Measurements from ENCODE around the gene RASA1.
A peak's percentile ranks its signal among the peaks of the same experiment; 100 is the strongest.

Gene RASA1

DNA sequence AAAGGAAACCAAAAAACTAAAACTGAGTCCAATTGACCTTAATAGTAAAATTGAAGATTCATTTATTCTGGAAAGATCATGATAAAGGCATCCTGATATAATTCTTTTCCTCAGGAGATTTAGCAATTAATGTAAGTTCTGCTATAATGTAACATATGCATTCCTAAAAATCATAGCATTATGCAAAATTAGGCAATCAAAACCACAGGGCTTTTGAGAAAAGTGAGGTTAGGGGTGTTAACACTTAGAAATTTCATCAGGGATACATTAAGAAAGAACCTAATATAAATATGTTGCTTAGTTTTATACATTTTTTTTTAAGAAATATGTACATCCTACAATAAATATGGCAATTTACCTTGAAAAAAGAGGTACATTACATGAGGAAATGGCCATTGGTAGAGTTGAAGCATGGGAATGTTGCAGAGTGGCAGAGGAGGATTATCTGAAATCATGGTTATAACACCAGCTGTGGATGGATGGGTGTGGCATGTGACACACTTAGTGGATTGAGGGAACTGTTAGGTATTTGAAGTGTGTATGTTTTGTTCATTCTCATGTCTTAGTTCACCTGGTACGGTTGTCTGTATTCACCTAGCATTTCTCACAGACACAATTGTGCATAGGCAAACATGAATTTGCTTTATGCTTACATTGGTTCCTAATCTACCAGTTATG is 94.0 kb downstream of the RASA1 start:
- FAIRE-seq, result no peak

DNA sequence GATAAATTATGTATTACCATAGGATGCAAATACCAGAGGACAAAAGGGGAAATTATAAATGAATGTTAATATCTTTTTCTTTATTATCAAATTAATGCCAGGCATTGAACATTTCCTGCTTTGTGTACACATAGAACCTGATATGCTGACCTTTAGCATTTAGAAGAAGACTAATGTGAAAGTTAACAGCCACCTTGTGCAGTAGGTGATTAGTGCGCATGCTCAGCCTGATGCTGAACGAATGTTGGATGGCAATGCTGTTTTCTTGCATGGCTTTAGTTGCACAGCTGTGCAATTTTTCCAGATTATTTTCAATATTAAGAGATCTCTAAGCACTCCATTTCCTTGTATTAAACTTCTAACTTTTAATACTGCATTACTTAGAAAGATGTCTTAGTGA is 99.6 kb downstream of the RASA1 start:
- no peak for FAIRE-seq

DNA sequence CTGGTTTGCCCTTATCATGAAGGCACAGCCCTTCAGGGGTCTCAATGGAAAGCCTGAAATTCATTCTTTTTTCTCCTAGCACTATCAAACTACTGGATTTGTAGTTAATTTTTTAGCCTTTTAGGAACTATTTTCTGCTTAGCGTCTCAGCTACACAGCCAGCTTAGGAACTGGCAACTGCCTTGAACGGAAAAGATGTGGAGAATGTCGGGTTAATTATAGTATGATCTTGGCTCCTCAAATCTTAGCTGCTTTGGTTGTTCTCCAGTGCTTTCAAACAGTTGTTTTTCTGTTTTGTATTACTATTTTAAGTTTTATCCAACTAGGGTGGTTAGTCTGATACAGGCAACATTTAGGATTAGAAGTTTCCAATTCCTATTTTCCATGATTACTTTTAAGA is 100.9 kb downstream of the RASA1 start:
- FAIRE-seq, result no peak

DNA sequence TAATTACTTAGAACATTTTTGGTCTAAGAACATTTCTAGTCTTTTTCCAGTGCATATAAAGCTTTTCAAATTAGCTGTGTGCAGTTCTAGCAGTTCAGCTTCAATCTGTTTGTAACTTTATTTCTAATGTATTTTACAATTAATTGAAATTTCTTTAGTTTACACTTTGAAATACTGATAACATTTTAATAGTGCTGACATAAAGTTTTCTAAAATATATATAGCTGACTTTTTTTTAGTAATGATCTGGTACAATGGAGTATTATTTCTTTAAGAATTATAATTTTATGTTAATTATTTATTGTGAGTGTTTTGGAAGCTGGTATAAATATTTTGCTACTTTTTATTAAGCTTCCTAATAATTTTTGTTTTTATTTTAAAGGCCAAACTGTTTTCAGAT is 101.7 kb downstream of the RASA1 start:
- peak; percentile 45 for FAIRE-seq

DNA sequence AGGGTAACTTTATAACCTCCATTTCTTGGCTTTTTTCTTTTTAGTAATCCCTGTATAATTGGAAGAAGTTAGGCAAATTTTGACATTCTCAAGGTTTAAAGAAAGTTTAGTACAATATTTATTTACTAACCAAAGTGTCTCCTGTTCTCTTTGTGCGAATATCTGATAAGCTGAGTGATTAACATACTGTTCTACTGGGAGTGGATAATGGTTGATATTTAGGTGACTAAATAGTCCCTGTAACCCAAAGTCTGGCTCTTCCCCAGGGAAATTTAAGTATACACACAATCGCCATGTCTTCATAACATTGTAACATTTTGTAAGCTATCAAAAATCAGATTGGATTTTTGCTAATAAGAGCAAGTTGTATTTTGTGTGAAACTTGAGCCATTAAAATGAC is 105.0 kb downstream of the RASA1 start:
- no peak for FAIRE-seq

DNA sequence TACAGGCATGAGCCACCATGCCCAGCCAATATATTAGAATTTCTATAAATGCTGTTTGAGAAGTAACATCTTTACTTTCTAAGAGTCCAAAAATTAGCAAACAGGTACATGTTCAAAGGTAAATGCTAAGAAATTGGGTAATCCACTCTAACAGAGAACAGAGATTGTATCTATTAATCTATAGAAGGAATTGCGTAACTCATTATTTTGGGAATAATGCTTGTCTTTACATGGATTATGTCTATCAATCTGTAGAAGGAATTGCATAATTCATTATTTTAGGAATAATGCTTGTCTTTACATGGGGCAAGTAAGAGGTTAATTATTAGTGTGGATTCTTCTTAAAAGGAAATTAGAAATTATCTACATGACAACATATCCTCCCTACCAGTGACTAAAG is 114.5 kb downstream of the RASA1 start:
- no peak for FAIRE-seq

DNA sequence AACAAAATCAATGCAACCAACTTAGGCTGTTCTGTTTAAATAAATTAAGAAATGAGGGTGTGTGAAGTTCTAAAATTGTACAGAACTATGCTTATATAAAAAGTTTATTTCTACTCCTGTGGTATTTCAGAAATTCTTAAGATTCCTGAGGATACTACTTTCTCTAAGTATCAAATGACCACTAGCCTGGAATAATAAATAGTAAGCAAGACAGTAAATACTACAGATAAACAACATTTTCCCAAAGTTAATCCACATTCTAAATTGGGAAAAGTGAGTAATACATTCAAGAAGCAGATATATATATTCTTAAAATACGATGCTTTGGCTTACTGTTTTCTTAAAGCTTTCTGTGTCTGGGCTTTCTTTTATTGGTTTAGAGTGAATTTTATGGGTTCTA is 115.5 kb downstream of the RASA1 start:
- FAIRE-seq, result no peak

DNA sequence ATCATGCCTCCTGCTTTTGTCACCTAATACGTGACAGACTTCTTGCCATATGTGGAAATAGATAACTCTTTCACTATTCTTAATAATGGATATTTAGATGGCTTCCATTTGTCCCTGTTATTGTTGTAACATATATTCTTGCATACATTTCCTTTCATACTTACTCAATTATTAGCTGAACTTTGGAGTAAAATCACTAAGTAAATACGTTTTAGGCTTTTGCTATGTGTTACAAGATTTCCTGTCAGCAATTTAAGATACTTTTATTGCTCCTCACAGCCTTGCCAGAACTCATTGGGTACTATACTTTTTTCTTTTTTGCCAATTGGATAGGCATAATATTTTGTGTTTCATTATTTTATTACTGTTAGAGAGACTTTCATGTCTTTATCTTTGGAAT is 118.1 kb downstream of the RASA1 start:
- no peak for FAIRE-seq

DNA sequence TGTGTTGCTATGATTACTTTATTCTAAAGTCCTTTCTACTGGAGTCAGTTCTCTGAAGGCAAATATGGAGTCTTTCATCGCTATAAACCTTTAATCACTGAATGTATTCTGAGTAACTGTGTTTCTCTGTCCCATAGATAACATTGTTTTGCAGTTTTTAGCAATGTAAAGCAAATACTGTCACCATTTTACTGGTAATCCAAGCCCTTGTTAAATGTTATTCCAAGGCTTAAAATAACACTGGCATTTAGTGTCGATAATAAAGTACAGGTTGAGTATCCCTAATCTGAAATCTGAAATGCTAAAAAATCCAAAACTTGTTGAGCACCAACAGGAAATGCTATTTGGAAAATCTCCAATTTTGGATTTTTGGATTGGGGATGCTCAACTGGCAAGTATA is 120.4 kb downstream of the RASA1 start:
- no peak for FAIRE-seq

DNA sequence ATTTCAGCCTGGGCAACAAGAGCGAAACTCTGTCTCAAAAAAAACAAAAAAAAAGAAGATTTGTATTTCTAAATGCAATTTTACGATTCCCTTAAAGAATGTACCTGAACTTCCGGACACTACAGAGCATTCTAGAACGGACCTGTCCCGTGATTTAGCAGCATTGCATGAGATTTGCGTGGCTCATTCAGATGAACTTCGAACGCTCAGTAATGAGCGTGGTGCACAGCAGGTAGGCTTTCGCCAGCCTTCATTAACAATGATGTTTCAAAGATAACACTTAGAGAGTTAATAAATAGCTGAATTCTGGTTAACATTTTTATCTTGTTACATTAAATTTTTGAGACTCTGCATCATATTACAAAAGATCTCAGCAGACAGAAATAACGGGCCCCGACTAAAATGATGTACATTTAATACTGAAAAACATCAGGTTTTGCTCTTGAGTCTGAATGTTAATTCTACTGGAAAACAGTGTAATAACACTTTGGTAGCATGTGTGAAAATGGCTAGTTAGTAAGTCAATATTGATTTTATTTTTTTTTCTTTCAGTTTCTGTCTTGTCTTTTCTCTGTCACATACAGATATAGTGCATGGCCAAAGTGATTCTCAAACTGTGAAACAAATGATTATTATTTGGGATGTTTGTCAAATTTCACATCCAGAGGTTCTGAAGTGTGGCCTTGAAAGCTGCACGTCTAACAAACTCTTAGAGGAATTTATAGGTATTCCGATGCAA is 121.8 kb downstream of the RASA1 start:
- FAIRE-seq, result no peak

DNA sequence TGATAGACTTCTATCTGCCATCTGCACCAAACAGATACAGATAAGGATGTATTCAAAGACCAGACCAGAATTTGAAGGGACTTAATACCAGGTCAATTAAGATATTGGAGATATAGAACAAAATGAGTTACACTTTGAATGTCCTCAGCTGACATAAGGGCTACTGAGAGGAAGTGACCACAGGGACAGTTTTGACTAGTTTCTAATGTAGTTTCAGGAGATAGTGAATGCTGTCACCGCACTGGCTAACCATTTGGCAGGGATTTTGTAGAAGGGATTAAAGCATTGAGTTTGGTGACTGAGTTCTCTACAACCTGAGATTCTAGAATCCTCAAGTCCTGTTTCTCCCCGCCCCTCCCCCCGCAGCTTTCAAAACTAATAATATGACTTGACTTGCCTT is 122.4 kb downstream of the RASA1 start:
- FAIRE-seq, result no peak

DNA sequence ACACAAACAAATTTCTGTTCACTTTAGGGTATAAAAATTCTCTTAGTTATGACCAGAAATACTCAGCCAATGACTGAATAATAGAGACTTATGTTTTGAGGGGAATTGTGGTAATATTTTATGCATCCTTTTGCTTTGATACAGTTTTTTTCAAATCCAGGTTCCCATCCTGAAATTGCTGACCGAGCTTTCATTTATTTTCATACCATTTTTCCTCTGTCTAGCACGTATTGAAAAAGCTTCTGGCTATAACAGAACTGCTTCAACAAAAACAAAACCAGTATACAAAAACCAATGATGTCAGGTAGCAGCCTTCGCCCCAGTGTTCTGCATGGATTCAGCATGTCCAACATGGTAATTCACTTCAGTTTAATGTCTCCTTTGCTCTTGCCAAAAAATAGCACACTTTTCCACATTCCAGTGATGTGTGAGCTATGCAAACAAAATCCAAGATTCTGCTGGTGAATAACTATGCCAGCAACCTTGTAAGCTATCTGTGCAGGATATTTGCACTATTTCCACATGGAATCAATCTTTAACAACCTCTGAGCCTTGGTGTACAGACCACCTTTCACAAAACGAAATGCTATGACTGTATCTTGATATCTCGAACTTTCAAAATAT is 123.0 kb downstream of the RASA1 start:
- no peak for FAIRE-seq

DNA sequence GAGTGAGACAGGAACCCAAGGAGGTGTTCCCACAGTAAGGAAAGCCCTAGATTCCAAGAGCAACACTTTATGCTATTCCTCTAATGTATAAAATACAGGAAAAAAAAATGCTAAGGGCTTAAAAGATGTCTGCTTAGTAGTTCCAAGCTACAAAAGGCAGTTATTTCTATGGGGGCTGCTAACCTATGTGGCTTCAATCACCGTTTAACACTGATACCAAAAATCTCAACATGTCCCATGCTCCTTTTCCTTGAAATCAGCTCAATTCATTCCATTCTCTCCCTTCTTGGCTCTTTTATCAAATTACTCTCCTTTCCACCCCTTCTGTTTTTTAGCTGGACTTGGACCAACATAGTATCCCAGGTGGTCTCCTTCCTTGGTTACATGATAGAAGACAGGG is 124.5 kb downstream of the RASA1 start:
- FAIRE-seq, result no peak

DNA sequence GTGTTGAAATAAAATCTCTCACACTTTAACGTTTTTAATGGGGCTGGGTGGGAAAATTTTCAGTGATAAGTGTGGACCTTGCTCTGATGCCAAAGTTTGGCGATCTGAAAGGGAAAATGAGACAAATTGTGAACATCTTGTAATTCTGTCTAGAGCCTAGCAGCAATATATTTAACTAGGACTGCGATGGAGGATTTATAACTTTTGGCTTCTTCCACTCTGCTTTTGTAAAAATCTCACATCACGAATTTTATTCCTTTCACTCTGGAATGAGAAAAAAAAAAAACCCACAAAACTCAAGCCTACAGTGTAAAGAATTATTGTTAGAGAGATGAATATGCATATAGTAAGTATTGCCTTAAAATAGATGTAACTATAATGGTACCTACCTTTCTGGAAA is 125.1 kb downstream of the RASA1 start:
- no peak for FAIRE-seq

DNA sequence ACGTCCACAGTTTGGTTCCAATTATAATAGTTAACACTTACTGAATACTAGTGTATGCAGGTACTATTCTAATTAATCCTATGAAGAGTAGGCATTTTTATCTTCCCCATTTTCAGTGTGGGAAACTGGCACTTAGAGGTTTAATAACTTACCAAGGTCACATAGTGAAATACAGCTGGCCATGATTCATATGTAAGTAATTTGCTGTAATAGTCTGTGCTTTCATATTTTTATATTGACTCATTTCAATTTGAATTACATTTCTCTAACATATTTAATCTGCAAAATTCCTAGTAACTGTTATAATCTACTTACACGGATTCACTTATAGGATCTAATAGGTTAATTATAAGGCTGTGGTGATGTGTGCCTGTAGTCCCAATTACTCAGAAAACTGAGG is 125.6 kb downstream of the RASA1 start:
- no peak for FAIRE-seq

DNA sequence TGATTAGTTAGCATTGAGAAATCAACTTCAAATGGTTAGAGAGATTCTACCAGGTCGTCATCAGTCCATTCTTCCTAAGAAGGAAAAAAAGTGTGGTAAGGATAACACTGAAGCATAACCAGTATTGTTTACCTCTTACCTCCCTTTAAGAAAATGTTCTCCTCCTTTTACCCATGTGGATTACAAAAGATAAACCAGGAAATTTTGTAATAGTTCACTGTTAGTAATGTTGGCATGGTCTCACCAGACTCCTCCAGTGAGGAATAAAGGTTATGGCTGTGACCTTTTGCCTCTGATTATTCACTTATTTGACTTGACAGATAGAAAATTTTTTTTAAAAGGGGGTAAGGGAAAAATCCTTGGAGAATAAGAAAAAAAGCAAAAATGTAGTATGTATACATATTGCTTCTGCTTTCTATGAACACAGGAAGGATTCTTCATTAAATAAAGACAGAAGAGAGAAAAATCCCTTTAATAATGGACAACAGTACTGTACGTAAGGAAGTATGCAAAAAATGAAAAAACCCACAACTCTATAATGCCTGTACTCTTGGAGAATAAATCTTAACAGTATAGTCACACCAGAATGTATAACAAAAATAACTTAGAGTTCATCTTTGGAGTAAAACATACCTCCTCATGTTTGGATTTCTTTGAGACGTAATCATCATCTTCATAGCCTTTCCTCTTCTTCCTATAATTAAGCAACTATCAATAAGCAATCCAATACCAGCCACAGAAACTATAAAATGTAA is 126.9 kb downstream of the RASA1 start:
- FAIRE-seq, result no peak

DNA sequence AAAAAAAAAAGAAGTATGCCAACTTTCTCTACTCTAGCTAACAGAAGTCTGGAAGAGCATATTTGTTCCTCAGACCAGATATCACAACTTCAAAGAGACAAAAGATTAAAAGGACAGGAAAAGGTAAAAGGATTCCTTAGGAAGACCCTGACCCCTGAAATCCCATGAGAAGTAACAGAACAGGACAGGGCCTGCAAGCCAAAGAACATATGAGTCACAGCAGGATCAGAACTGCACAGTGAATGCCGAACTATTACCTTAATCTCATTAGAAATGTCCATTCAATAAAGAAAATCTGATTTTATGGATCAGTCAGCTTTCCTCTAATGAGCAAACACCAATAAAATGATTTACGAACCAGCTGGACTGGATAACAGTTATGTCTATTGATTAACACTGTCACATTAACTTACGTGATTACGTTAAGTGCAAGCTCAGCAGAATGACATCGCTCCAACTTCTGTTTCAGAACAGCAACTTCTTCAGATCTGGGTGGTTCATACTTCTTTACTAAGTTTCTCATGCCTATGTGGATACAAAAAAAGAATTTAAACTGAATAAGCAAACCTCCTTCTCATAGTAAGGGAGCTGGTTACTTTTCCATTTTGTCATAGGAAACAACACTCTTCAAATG is 131.4 kb downstream of the RASA1 start:
- FAIRE-seq, result no peak

DNA sequence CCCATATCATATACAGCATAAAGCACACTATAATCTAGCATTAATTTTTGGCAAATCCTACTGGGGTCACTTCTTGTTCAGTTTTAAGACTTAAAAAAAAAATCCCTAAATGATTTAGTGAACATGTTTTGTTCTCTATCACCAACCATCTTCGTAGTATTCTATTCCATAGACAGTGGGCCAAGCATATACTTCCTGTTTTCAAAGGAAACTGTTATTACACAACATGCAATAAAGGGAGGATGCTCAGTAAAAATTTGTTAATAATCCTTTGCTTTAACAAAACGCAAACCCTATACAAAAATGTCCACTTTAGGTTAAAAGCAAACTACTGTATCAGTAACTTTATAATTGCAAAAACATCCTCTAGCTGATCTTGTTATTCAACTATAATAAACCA is 132.0 kb downstream of the RASA1 start:
- FAIRE-seq, result no peak

DNA sequence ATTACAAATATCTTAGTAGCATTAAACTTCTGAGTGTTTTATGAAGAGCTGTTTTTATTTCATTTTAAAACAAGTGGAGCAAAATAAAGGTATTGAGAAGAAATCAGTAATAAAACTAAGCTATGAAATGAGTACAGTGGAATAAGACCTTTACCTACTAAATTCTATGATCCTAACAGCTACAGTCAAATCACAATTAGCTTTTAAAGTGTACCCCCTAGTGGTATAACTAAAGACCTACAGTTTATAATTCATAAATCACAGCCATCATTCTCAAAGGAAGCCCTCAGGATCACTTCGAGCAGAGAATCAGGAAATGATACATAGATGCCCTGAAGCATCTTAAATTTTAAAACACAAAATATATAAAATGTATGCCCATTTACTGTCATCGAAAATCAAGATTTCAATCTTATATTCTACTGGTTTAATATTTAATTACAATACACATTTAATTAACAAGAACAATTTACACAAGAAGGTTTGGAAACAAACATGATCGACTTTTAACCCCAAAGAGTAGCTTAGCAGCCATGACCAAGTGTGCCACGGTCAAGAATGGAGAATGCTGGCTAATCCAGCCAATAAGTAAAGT is 132.7 kb downstream of the RASA1 start:
- no peak for FAIRE-seq

DNA sequence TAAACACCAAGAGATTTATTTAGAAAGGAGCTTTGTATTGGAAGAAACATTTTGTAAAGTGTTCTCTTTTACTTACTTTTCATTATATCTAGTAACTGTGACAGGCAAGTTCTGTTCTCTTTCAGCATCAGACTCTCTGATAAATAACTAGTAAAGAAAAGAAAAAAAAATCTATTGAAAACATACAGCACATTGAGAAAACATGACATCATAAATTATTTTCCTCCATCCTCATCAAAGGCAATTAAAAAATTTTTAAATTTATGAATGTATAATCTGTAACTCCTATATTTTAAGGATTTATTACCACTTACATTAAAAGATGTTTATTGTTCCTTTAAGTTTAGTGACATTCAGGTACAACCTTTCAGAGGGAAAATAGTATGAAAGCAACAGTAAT is 133.9 kb downstream of the RASA1 start:
- FAIRE-seq, result no peak

DNA sequence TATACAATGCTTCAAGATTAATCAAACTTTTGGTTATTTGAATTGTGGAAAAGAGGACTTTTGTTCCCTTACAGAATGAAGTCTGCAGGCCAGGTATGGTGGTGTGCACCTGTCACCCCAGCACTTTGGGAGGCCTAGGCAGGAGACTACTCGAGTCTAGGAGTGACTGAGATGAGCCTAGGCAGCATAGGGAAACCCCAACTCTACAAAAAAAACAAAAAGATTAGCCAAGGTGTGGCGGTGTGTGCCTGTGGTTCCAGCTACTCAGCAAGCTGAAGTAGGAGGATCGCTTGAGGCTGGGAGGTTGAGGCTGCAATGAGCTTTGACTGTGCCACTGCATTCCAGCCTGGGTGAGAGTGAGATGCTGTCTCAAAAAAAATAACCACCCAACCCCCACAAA is 135.7 kb downstream of the RASA1 start:
- FAIRE-seq, result no peak

DNA sequence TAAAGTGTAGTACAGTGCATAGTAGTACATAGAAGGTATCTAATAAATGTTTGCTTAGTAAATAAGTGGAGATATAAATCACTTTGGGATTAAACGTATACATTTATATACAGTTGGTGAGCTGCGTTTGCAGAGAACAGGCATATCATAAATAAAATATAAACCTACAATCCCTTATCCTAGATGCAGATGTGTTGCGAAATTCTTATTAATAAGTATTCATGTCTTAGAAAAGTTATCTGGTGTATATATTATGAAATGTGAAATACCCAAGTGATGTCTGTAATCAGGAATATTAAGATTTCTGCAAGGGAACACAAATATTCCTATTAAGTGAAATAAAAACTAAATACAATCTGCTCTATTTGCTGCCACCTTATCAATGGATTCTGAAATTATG is 136.2 kb downstream of the RASA1 start:
- no peak for FAIRE-seq

DNA sequence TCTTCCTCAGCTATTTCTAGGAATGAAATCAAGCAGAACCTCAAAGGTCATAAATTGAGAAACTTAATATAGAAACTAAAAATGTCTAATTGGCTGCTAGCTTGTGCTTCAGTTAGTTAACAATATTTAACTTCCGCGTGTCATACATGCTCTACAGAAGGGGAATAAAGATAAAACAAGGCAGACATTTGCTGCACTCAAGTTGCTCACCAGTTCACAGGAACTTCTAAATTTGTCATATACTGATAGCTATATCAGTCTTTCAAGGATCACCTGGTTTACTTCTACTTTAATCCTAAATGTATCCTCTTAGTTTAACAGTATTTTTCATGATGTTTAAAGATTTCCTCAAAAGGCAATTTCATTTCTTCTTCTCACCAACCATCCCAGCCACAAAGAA is 136.7 kb downstream of the RASA1 start:
- no peak for FAIRE-seq

Data from endometrium (tissue), 2 donors.